Esophagus squamous epithelium (tissue), 5 donors: ENCODE data around the gene COG5. TPM values are rescaled to one million over a fixed set of nuclear protein-coding genes. Genes with fewer than 3 reads are reported as not detected.

Source experiments
- DNase-seq: peaks from one replicate; lab custom pipeline; 2025; lab: John Stamatoyannopoulos, UW
- H3K27ac ChIP-seq, 4 donors: fragments of 200-600 bp; sonication (generic); one replicate each; pipeline ENCODE4 v1.5.1; 2016 to 2019; ENCODE audit warnings: mild to moderate bottlenecking in 1 of 4
- H3K27me3 ChIP-seq, 4 donors: fragments of 200-600 bp; sonication (generic); 1 replicate in 3 of 4; 2 replicates in 1 of 4; pipeline versions ENCODE4 v1.5.1 to v1.6.0; 2017 to 2021; ENCODE audit warnings: antibody characterized with exemption in 1 of 4
- H3K36me3 ChIP-seq, 3 donors: fragments of 200-600 bp; sonication (generic); one replicate each; pipeline ENCODE4 v1.5.1; 2016 to 2019
- H3K4me1 ChIP-seq, 3 donors: fragments of 200-600 bp; sonication (generic); one replicate each; pipeline ENCODE4 v1.5.1; 2017 to 2019
- H3K4me3 ChIP-seq, 4 donors: fragments of 200-600 bp; sonication (generic); 1 replicate in 3 of 4; 2 replicates in 1 of 4; pipeline ENCODE4 v1.5.1; 2016 to 2019; ENCODE audit warnings: mild to moderate bottlenecking in 2 of 4, moderate library complexity in 1 of 4
- H3K9me3 ChIP-seq, 3 donors: fragments of 200-600 bp; sonication (generic); one replicate each; pipeline ENCODE4 v1.5.1; 2016 to 2019
- CTCF ChIP-seq, 6 experiments: fragments of 450-650 bp in 4 of 6; fragments of 200-600 bp in 2 of 6; sonication (generic) in 2 of 6; IDR thresholded peaks; one replicate each; pipeline ENCODE4 v1.5.1; 2016 to 2019; ENCODE audit warnings: antibody characterized with exemption in 6 of 6, mild to moderate bottlenecking in 4 of 6, moderate library complexity in 4 of 6
- POLR2A ChIP-seq, 4 donors: fragments of 450-650 bp; IDR thresholded peaks; one replicate each; pipeline ENCODE4 v1.6.1; 2017; ENCODE audit warnings: antibody characterized with exemption in 4 of 4, mild to moderate bottlenecking in 4 of 4, moderate library complexity in 3 of 4
- WGBS, 2 donors: methylation state at CpG; one replicate each; pipeline ENCODE4 v1.1.5; 2018; 5-methylcytosine and 5-hydroxymethylcytosine counted together
- intact Hi-C: fragments of 100-400 bp; cut with DNase I; formaldehyde crosslinking; loops from one replicate; pipeline ENCODE4 v1.15.0; 2022
- total RNA-seq, 4 donors: library from RNA; depleted of rRNA; stranded (reverse); fragments of >200 nt; gene quantifications; one replicate each; pipeline ENCODE4 v1.1.0, GENCODE V29; 2016
- donor health status: DM: yes; HTN: yes; CAD: no.

COG5 gene
- total RNA-seq, 4 donors from 2014 or later = 24.4 to 30.0 (median 27.2) TPM

GRCh38 chr7:107463139-107464078, 100.3 kb downstream of the COG5 start:
- WGBS, 2 donors = 77 to 90% methylated on average over 6 of the region's 6 CpGs
- Histone ChIP-seq H3K36me3 (peaks cover 0 to 9% (median 0%) of the 10 kb centered on the region in 3 donors), H3K27ac (no peak overlapping the region), H3K4me1 (no peaks in the 10 kb centered on the region), H3K9me3 (no peaks in the 10 kb centered on the region), H3K27me3 (no peaks in the 10 kb centered on the region), H3K4me3 (no peak overlapping the region)
- intact Hi-C loops = loop anchor here (5.0 to 10.0 kb wide), 2 partner anchors 259 to 401 kb away; no protein-coding TSS in a partner anchor
- DNase-seq = no peak
- TF ChIP-seq CTCF (IDR thresholded peaks at IDR 0.05) = peak; percentile 49 to 80 (median 63)
- TF ChIP-seq POLR2A (IDR thresholded peaks at IDR 0.05) = no peak

DNA sequence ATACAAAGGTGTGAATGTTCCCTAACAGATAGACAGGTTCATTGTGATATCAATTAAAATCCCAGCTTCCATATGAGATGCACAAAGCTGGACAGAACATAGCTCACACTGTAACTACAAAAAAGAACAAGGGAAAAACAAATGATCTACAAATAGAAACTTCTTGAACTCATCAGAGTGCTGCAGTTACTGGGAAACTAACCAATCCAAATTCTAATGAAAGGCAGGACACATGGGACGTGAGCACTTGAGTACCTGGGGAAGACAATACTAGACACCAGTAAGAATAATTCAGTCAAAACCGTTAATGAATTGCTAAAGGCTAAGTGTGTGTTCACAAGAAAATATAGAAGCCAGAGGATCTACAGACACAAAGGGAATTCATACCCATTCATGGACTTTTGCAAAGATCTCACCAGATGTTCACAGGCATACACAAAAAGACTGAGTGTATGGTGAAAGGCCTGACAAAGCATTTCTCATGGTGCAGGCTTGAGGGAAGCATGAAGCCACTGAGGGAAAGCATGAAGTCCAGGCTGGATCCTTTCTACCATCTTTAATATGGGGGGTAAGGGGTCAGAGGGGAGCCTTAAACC, 101.7 kb downstream of the COG5 start:
- Histone ChIP-seq H3K4me3 (no peak overlapping the region), H3K36me3 (peaks cover 0 to 16% (median 0%) of the 10 kb centered on the region in 3 donors), H3K27me3 (no peaks in the 10 kb centered on the region), H3K9me3 (no peaks in the 10 kb centered on the region), H3K27ac (no peak overlapping the region), H3K4me1 (no peaks in the 10 kb centered on the region)
- WGBS, 2 donors = 72% methylated on average over 2 of the region's 2 CpGs
- DNase-seq = no peak
- intact Hi-C loops = loop anchor here (5.0 to 10.0 kb wide), 2 partner anchors 260 to 403 kb away; no protein-coding TSS in a partner anchor
- TF ChIP-seq CTCF (IDR thresholded peaks at IDR 0.05) = no peak
- TF ChIP-seq POLR2A (IDR thresholded peaks at IDR 0.05) = no peak

DNA sequence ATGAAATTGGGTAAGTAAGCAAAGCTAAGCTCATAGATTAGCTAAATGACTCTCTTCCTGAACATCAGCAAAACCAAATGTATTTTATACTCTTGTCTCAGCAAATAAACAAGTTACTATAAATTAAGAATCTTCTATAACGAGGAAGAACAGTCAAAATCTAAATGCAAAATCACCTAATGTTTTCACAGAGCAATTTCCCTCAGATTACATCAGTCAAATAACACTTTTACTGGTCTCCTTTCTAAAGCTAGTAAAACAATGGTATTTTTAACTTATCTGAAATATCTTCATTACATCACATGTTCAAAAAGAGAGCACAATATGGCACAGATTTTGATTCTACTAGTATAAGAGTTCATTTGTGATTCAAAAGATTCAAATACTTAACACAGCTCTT, 110.3 kb downstream of the COG5 start:
- Histone ChIP-seq H3K4me3 (no peak overlapping the region), H3K27ac (no peak overlapping the region), H3K36me3 (peaks cover 0 to 15% (median 0%) of the 10 kb centered on the region in 3 donors), H3K27me3 (no peaks in the 10 kb centered on the region), H3K9me3 (no peaks in the 10 kb centered on the region), H3K4me1 (no peaks in the 10 kb centered on the region)
- no peak for DNase-seq
- TF ChIP-seq CTCF (IDR thresholded peaks at IDR 0.05) (no peak), POLR2A (IDR thresholded peaks at IDR 0.05) (no peak)
- 88 to 92% methylated on average over 1 of the region's 1 CpG for WGBS, 2 donors
- intact Hi-C loops = no loop called here

DNA sequence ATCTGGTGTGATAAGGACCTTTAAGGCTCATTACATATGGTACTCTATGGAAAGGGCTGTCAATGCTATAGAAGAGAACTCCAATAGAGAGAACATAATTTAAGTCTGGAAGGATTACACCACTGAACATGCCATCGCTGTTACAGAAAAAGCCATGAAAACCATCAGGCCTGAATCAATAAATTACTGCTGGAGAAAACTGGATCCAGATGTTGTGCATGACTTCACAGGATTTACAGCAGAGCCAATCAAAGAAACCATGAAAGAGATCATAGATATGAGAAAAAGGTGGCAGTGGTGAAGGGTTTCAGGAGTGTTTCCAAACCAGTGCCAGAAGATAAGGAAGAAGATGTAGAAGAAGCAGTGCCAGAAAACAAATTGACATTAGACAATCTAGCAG, 112.8 kb downstream of the COG5 start:
- no peak for DNase-seq
- H3K36me3 ChIP-seq = peaks cover 0 to 9% (median 0%) of the 10 kb centered on the region in 3 donors
- 92 to 100% methylated on average over 1 of the region's 1 CpG for WGBS, 2 donors
- intact Hi-C loops = no loop called here
- H3K4me1 ChIP-seq = no peaks in the 10 kb centered on the region
- H3K9me3 ChIP-seq = no peaks in the 10 kb centered on the region
- TF ChIP-seq POLR2A (IDR thresholded peaks at IDR 0.05) = no peak
- TF ChIP-seq CTCF (IDR thresholded peaks at IDR 0.05) = no peak
- no peaks in the 10 kb centered on the region for H3K27me3 ChIP-seq
- H3K4me3 ChIP-seq = no peak overlapping the region
- H3K27ac ChIP-seq = no peak overlapping the region

GRCh38 chr7:107446988-107447387, 116.7 kb downstream of the COG5 start:
- H3K4me3 ChIP-seq = no peak overlapping the region
- H3K9me3 ChIP-seq = no peaks in the 10 kb centered on the region
- peaks cover 0 to 9% (median 0%) of the 10 kb centered on the region in 3 donors for H3K36me3 ChIP-seq
- no peak for DNase-seq
- intact Hi-C loops = no loop called here
- 54 to 71% methylated on average over 1 of the region's 1 CpG for WGBS, 2 donors
- TF ChIP-seq CTCF (IDR thresholded peaks at IDR 0.05) (no peak), POLR2A (IDR thresholded peaks at IDR 0.05) (no peak)
- no peaks in the 10 kb centered on the region for H3K27me3 ChIP-seq
- H3K27ac ChIP-seq = no peak overlapping the region
- no peaks in the 10 kb centered on the region for H3K4me1 ChIP-seq
